IPS DF 6.9 (cell line): ENCODE results near the gene PIH1D1.
"Not testable (repeated sequence)": the region's sequence is repeated elsewhere in the genome, so short reads cannot be mapped to it uniquely, and the experiment has no call there.

Experiments
- DNase-seq: peaks from one replicate; pipeline ENCODE4 v3.0.0-alpha.2; 2013; ENCODE audit warnings: low read depth, low spot score
- H3K27ac ChIP-seq: one replicate; pipeline ENCODE4 v1.5.1; 2013; ENCODE audit warnings: low read length, control low read depth
- H3K27me3 ChIP-seq: 2 replicates; pipeline ENCODE4 v1.6.1; 2013; ENCODE audit warnings: mild to moderate bottlenecking, low read length; ENCODE audit not compliant: control insufficient read depth, insufficient read depth
- H3K36me3 ChIP-seq: 2 replicates; pipeline ENCODE4 v1.6.1; 2013; ENCODE audit warnings: low read length; ENCODE audit not compliant: control insufficient read depth, insufficient read depth
- H3K4me1 ChIP-seq: 2 replicates; pipeline ENCODE4 v1.6.1; 2013; ENCODE audit warnings: low read length; ENCODE audit not compliant: control insufficient read depth, insufficient read depth
- H3K4me3 ChIP-seq: 2 replicates; pipeline ENCODE4 v1.5.1; 2013; ENCODE audit warnings: mild to moderate bottlenecking, low read length
- H3K9me3 ChIP-seq: 2 replicates; pipeline ENCODE4 v1.6.1; 2013; ENCODE audit warnings: low read length, inconsistent platforms; ENCODE audit not compliant: control insufficient read depth, insufficient read depth
- WGBS: extraction: QIAGEN DNeasy Blood & Tissue Kit; methylation state at CpG from one replicate; pipeline ENCODE4 v1.1.7; 2013; ENCODE audit warnings: mixed read lengths, missing lambda C conversion rate; ENCODE audit not compliant: insufficient read length, insufficient coverage; 5-methylcytosine and 5-hydroxymethylcytosine counted together

Gene PIH1D1

GRCh38 chr19:49468199-49468598 is 16.6 kb upstream of the PIH1D1 start:
- no peak for DNase-seq
- H3K36me3 ChIP-seq = peaks cover 12% of the 10 kb centered on the region
- H3K4me1 ChIP-seq = no peaks in the 10 kb centered on the region
- H3K27me3 ChIP-seq = no peaks in the 10 kb centered on the region
- no peak overlapping the region for H3K27ac ChIP-seq
- WGBS = no CpG with 5 or more reads among the region's 19 CpGs
- no peaks in the 10 kb centered on the region for H3K9me3 ChIP-seq
- no peak overlapping the region for H3K4me3 ChIP-seq

DNA sequence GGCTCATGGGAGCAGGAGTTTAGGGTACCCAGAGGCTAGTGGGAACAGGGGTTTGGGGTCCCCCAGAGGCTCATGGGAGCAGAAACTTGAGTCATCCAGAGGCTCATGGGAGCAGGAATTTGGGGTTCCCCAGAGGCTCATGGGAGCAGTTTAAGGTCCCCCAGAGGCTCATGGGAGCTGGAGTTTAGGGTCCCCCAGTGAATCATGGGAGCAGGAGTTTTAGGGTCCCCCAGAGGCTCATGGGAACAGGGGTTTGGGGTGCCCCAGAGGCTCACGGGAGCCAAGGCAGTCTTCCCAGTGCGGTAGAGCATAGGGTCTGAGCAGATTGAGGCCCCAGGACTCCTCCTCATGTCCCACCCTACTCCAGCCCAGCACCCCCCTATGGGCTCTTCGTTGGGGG is 13.8 kb upstream of the PIH1D1 start:
- Histone ChIP-seq H3K27me3 (no peaks in the 10 kb centered on the region), H3K4me3 (no peak overlapping the region; the same call in 1 of the 2 replicates), H3K36me3 (peaks cover 12% of the 10 kb centered on the region), H3K9me3 (no peaks in the 10 kb centered on the region), H3K4me1 (no peaks in the 10 kb centered on the region), H3K27ac (no peak overlapping the region)
- no CpG with 5 or more reads among the region's 3 CpGs for WGBS
- no peak for DNase-seq

- Histone ChIP-seq H3K4me1 (no peaks in the 10 kb centered on the region), H3K27ac (no peak overlapping the region), H3K9me3 (no peaks in the 10 kb centered on the region), H3K4me3 (no peak overlapping the region), H3K36me3 (peaks cover 10% of the 10 kb centered on the region), H3K27me3 (no peaks in the 10 kb centered on the region)
- WGBS = no CpG with 5 or more reads among the region's 39 CpGs
- no peak for DNase-seq
Observed at GRCh38 chr19:49463960-49464740, 12.5 kb upstream of the PIH1D1 start.

GRCh38 chr19:49462492-49462891 is 10.9 kb upstream of the PIH1D1 start:
- Histone ChIP-seq H3K27ac (no peak overlapping the region), H3K4me3 (no peak overlapping the region), H3K36me3 (peaks cover 10% of the 10 kb centered on the region), H3K27me3 (no peaks in the 10 kb centered on the region), H3K9me3 (no peaks in the 10 kb centered on the region), H3K4me1 (no peaks in the 10 kb centered on the region)
- no CpG with 5 or more reads among the region's 12 CpGs for WGBS
- no peak for DNase-seq

DNA sequence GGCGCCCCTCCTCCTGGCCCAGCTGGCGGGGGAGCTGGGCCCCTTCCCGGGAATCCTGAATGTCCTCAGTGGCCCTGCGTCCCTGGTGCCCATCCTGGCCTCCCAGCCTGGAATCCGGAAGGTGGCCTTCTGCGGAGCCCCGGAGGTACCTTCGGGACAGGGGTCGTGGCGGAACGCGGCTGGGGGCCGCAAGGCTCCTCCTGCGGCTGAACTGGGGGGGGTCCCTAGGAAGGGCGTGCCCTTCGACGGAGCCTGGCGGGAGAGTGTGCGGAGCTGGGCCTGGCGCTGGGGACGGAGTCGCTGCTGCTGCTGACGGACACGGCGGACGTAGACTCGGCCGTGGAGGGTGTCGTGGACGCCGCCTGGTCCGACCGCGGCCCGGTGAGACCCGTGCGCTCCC is 10.0 kb upstream of the PIH1D1 start:
- no peak overlapping the region for H3K27ac ChIP-seq
- H3K9me3 ChIP-seq = no peaks in the 10 kb centered on the region
- no peak overlapping the region for H3K4me3 ChIP-seq
- DNase-seq = no peak
- H3K27me3 ChIP-seq = no peaks in the 10 kb centered on the region
- H3K4me1 ChIP-seq = no peaks in the 10 kb centered on the region
- peaks cover 10% of the 10 kb centered on the region for H3K36me3 ChIP-seq
- WGBS = no CpG with 5 or more reads among the region's 37 CpGs

- H3K4me1 ChIP-seq, H3K9me3 ChIP-seq, H3K36me3 ChIP-seq, H3K27ac ChIP-seq, DNase-seq, H3K4me3 ChIP-seq, H3K27me3 ChIP-seq: not testable (repeated sequence)
- no CpG with 5 or more reads among the region's 1 CpG for WGBS
Observed at GRCh38 chr19:49461130-49461529, 9.5 kb upstream of the PIH1D1 start.

DNA sequence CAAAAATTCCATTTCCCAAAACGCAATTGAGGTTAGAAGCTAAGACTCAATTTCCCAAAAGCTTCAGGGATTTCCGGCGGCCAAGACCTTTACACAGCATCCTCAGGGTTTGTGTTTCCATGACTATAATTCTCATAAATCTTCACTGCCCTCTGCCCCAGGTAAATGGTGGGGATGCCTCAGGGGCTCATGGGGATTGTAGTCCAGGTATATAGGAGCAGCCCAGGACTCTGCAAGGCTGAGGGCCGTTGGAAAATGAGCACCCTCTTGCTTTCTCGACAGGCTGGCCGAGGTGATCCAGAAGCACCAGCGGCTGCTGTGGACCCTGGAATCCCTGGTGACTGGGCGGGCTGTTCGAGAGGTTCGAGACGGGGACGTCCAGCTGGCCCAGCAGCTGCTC is 7.8 kb upstream of the PIH1D1 start:
- WGBS = no CpG with 5 or more reads among the region's 12 CpGs
- DNase-seq = no peak

DNA sequence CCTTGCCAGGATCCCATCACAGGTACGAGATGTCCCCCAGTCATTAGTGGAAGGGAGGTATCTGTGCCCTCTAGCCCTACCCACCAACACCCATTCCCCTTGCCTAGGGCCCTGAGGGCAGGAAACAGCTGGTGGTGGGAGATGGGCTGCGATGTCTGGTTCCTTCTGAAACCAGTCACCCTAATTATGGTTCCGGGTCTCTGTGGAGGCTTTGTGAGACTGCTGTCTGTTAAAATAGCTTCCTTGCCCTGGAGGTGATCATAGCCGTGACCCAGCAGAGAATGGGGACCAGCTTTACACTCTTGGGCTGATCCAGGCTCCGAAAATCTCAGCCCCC is 6.9 kb upstream of the PIH1D1 start:
- Histone ChIP-seq H3K9me3 (no peaks in the 10 kb centered on the region), H3K4me3 (no peak overlapping the region), H3K36me3 (no peaks in the 10 kb centered on the region), H3K4me1 (no peaks in the 10 kb centered on the region), H3K27ac (no peak overlapping the region), H3K27me3 (no peaks in the 10 kb centered on the region)
- no CpG with 5 or more reads among the region's 5 CpGs for WGBS
- DNase-seq = no peak

More for the DNA sequence above, 7.8 kb upstream of the PIH1D1 start:
- Histone ChIP-seq H3K27me3 (no peaks in the 10 kb centered on the region), H3K4me1 (no peaks in the 10 kb centered on the region), H3K4me3 (no peak overlapping the region), H3K36me3 (peaks cover 3% of the 10 kb centered on the region; the same call in 1 of the 2 replicates), H3K27ac (no peak overlapping the region), H3K9me3 (no peaks in the 10 kb centered on the region)

DNA sequence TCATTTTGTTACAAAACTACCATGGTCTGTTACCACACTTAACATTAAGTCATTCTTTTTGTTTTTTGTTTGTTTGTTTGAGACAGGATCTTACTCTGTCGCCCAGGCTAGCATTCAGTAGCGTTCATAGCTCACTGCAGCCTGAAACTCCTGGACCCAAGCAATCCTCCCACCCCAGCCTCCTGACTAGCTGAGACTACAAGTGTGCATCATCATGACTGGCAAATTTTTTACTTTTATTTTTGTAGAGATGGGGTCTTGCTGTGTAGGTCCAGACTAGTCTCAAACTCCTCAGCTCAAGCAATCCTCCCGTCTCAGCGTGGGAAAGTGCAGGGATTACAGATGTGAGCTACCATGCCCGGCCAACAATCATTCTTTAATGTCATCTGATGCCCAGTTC is 4.7 kb upstream of the PIH1D1 start:
- H3K4me1 ChIP-seq = no peaks in the 10 kb centered on the region
- H3K27ac ChIP-seq = no peak overlapping the region
- no peaks in the 10 kb centered on the region for H3K27me3 ChIP-seq
- no peak overlapping the region for H3K4me3 ChIP-seq
- H3K9me3 ChIP-seq = no peaks in the 10 kb centered on the region
- no peak for DNase-seq
- WGBS = no CpG with 5 or more reads among the region's 5 CpGs
- H3K36me3 ChIP-seq = no peaks in the 10 kb centered on the region

GRCh38 chr19:49455773-49456172 is 4.2 kb upstream of the PIH1D1 start:
- DNase-seq = no peak
- Histone ChIP-seq H3K27ac (no peak overlapping the region), H3K4me3 (no peak overlapping the region), H3K27me3 (no peaks in the 10 kb centered on the region), H3K36me3 (no peaks in the 10 kb centered on the region), H3K9me3 (no peaks in the 10 kb centered on the region), H3K4me1 (no peaks in the 10 kb centered on the region)
- no CpG with 5 or more reads among the region's 5 CpGs for WGBS

- no peaks in the 10 kb centered on the region for H3K27me3 ChIP-seq
- no peak for DNase-seq
- WGBS = no CpG with 5 or more reads among the region's 10 CpGs
- no peaks in the 10 kb centered on the region for H3K4me1 ChIP-seq
- no peaks in the 10 kb centered on the region for H3K9me3 ChIP-seq
- peaks cover 4% of the 10 kb centered on the region; the same call in 1 of the 2 replicates for H3K36me3 ChIP-seq
- peak overlapping the region; percentile 54; the same call in 1 of the 2 replicates for H3K4me3 ChIP-seq
- H3K27ac ChIP-seq = no peak overlapping the region
Observed at GRCh38 chr19:49453757-49454240, 2.2 kb upstream of the PIH1D1 start.
